Measurements from ENCODE around the gene KCNJ5.

KCNJ5 gene

GRCh38 chr11:128897826-128898225 is 6.7 kb downstream of the KCNJ5 start:
- H3K4me1 ChIP-seq (ENCODE audit: control insufficient read depth, insufficient read depth, low read length, poor library complexity, severe bottlenecking) = peaks cover 13% of the 10 kb centered on the region
- no peaks in the 10 kb centered on the region for H3K36me3 ChIP-seq (ENCODE audit: control insufficient read depth, insufficient read depth, low read length)
- no peak overlapping the region for H3K27ac ChIP-seq (ENCODE audit: low read depth, low read length, severe bottlenecking)
- H3K4me3 ChIP-seq (ENCODE audit: extremely low read depth, insufficient read depth, low read length, poor library complexity, severe bottlenecking) = no peak overlapping the region
- no CpG with 5 or more reads among the region's 1 CpG for WGBS, 2 experiments (ENCODE audit: insufficient coverage in 2 of 2)
- H3K9me3 ChIP-seq (ENCODE audit: control insufficient read depth, low read length) = no peaks in the 10 kb centered on the region

- no peaks in the 10 kb centered on the region for H3K36me3 ChIP-seq (ENCODE audit: control insufficient read depth, insufficient read depth, low read length)
- H3K4me1 ChIP-seq (ENCODE audit: control insufficient read depth, insufficient read depth, low read length, poor library complexity, severe bottlenecking) = peaks cover 21% of the 10 kb centered on the region
- H3K4me3 ChIP-seq (ENCODE audit: extremely low read depth, insufficient read depth, low read length, poor library complexity, severe bottlenecking) = no peak overlapping the region
- no peaks in the 10 kb centered on the region for H3K9me3 ChIP-seq (ENCODE audit: control insufficient read depth, low read length)
- H3K27ac ChIP-seq (ENCODE audit: low read depth, low read length, severe bottlenecking) = no peak overlapping the region
- 90 to 95% methylated on average over 7 to 8 of the region's 13 CpGs for WGBS, 2 experiments (ENCODE audit: insufficient coverage in 2 of 2)
Observed at GRCh38 chr11:128898580-128899344, 7.6 kb downstream of the KCNJ5 start.

- no peak overlapping the region for H3K27ac ChIP-seq (ENCODE audit: low read depth, low read length, severe bottlenecking)
- WGBS, 2 experiments (ENCODE audit: insufficient coverage in 2 of 2) = 76 to 78% methylated on average over 4 of the region's 4 CpGs
- no peaks in the 10 kb centered on the region for H3K9me3 ChIP-seq (ENCODE audit: control insufficient read depth, low read length)
- peaks cover 28% of the 10 kb centered on the region for H3K4me1 ChIP-seq (ENCODE audit: control insufficient read depth, insufficient read depth, low read length, poor library complexity, severe bottlenecking)
- H3K4me3 ChIP-seq (ENCODE audit: extremely low read depth, insufficient read depth, low read length, poor library complexity, severe bottlenecking) = no peak overlapping the region
- no peaks in the 10 kb centered on the region for H3K36me3 ChIP-seq (ENCODE audit: control insufficient read depth, insufficient read depth, low read length)
Observed at GRCh38 chr11:128900468-128900867, 9.3 kb downstream of the KCNJ5 start.

- H3K36me3 ChIP-seq (ENCODE audit: control insufficient read depth, insufficient read depth, low read length) = no peaks in the 10 kb centered on the region
- no peak overlapping the region for H3K27ac ChIP-seq (ENCODE audit: low read depth, low read length, severe bottlenecking)
- peaks cover 28% of the 10 kb centered on the region for H3K4me1 ChIP-seq (ENCODE audit: control insufficient read depth, insufficient read depth, low read length, poor library complexity, severe bottlenecking)
- peaks cover 7% of the 10 kb centered on the region for H3K9me3 ChIP-seq (ENCODE audit: control insufficient read depth, low read length)
- WGBS, 2 experiments (ENCODE audit: insufficient coverage in 2 of 2) = 9 to 15% methylated on average over 26 to 28 of the region's 29 CpGs
- H3K4me3 ChIP-seq (ENCODE audit: extremely low read depth, insufficient read depth, low read length, poor library complexity, severe bottlenecking) = no peak overlapping the region
Observed at GRCh38 chr11:128901653-128902514, 10.7 kb downstream of the KCNJ5 start.

GRCh38 chr11:128902515-128903066 is 11.4 kb downstream of the KCNJ5 start:
- 19 to 25% methylated on average over 2 of the region's 10 CpGs for WGBS, 2 experiments (ENCODE audit: insufficient coverage in 2 of 2)
- Histone ChIP-seq H3K4me1 (ENCODE audit: control insufficient read depth, insufficient read depth, low read length, poor library complexity, severe bottlenecking) (peaks cover 28% of the 10 kb centered on the region), H3K4me3 (ENCODE audit: extremely low read depth, insufficient read depth, low read length, poor library complexity, severe bottlenecking) (no peak overlapping the region), H3K9me3 (ENCODE audit: control insufficient read depth, low read length) (peaks cover 9% of the 10 kb centered on the region), H3K36me3 (ENCODE audit: control insufficient read depth, insufficient read depth, low read length) (no peaks in the 10 kb centered on the region), H3K27ac (ENCODE audit: low read depth, low read length, severe bottlenecking) (no peak overlapping the region)

- H3K4me3 ChIP-seq (ENCODE audit: extremely low read depth, insufficient read depth, low read length, poor library complexity, severe bottlenecking) = no peak overlapping the region
- 6 to 7% methylated on average over 14 to 16 of the region's 17 CpGs for WGBS, 2 experiments (ENCODE audit: insufficient coverage in 2 of 2)
Observed at GRCh38 chr11:128903248-128904061, 12.3 kb downstream of the KCNJ5 start.

GRCh38 chr11:128904303-128904655 is 13.1 kb downstream of the KCNJ5 start:
- peaks cover 42% of the 10 kb centered on the region for H3K4me1 ChIP-seq (ENCODE audit: control insufficient read depth, insufficient read depth, low read length, poor library complexity, severe bottlenecking)
- WGBS, 2 experiments (ENCODE audit: insufficient coverage in 2 of 2) = 20 to 29% methylated on average over 8 to 13 of the region's 14 CpGs
- no peak overlapping the region for H3K4me3 ChIP-seq (ENCODE audit: extremely low read depth, insufficient read depth, low read length, poor library complexity, severe bottlenecking)
- H3K9me3 ChIP-seq (ENCODE audit: control insufficient read depth, low read length) = peaks cover 9% of the 10 kb centered on the region
- H3K27ac ChIP-seq (ENCODE audit: low read depth, low read length, severe bottlenecking) = no peak overlapping the region
- no peaks in the 10 kb centered on the region for H3K36me3 ChIP-seq (ENCODE audit: control insufficient read depth, insufficient read depth, low read length)

More at GRCh38 chr11:128903248-128904061, 12.3 kb downstream of the KCNJ5 start:
- no peak overlapping the region for H3K27ac ChIP-seq (ENCODE audit: low read depth, low read length, severe bottlenecking)
- H3K9me3 ChIP-seq (ENCODE audit: control insufficient read depth, low read length) = peaks cover 9% of the 10 kb centered on the region
- H3K4me1 ChIP-seq (ENCODE audit: control insufficient read depth, insufficient read depth, low read length, poor library complexity, severe bottlenecking) = peaks cover 34% of the 10 kb centered on the region
- H3K36me3 ChIP-seq (ENCODE audit: control insufficient read depth, insufficient read depth, low read length) = no peaks in the 10 kb centered on the region

GRCh38 chr11:128904656-128905344 is 13.6 kb downstream of the KCNJ5 start:
- WGBS, 2 experiments (ENCODE audit: insufficient coverage in 2 of 2) = 4 to 5% methylated on average over 13 of the region's 25 CpGs
- Histone ChIP-seq H3K9me3 (ENCODE audit: control insufficient read depth, low read length) (peaks cover 9% of the 10 kb centered on the region), H3K4me1 (ENCODE audit: control insufficient read depth, insufficient read depth, low read length, poor library complexity, severe bottlenecking) (peaks cover 43% of the 10 kb centered on the region), H3K4me3 (ENCODE audit: extremely low read depth, insufficient read depth, low read length, poor library complexity, severe bottlenecking) (peak overlapping the region; percentile 44), H3K36me3 (ENCODE audit: control insufficient read depth, insufficient read depth, low read length) (no peaks in the 10 kb centered on the region), H3K27ac (ENCODE audit: low read depth, low read length, severe bottlenecking) (no peak overlapping the region)

GRCh38 chr11:128905345-128906184 is 14.4 kb downstream of the KCNJ5 start:
- Histone ChIP-seq H3K9me3 (ENCODE audit: control insufficient read depth, low read length) (peaks cover 9% of the 10 kb centered on the region), H3K27ac (ENCODE audit: low read depth, low read length, severe bottlenecking) (no peak overlapping the region), H3K36me3 (ENCODE audit: control insufficient read depth, insufficient read depth, low read length) (no peaks in the 10 kb centered on the region), H3K4me1 (ENCODE audit: control insufficient read depth, insufficient read depth, low read length, poor library complexity, severe bottlenecking) (peaks cover 43% of the 10 kb centered on the region), H3K4me3 (ENCODE audit: extremely low read depth, insufficient read depth, low read length, poor library complexity, severe bottlenecking) (peak overlapping the region; percentile 44)
- whole genome bisulfite sequencing, 2 experiments (ENCODE audit: insufficient coverage in 2 of 2) = 3 to 5% methylated on average over 15 to 31 of the region's 45 CpGs
